ENCODE measurements around the gene ARID1B. TPM values are rescaled to one million over a fixed set of nuclear protein-coding genes. Genes with fewer than 3 reads are reported as not detected.

ARID1B gene
- total RNA-seq, 1 experiment from 2014 or later: 60.3 TPM

DNA sequence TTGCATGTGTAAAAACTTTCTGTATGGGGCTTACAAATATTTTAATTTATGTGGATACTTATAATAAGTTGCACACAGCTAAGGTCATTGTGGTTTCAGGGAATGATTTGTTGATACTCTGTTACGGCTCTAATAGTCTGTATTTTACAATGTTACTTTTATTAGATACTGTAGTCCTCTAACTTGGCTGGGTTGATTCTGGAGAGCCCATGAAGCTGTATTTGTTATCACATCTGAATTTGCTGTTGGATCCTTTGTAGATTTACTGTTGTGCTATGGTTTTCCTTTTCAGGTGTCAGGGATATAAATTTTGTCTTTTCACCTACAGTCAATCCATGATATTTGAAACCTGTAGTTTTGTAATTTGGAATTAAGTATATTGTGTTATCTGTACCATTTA is 161.0 kb downstream of the ARID1B start:
- DNase-seq (ENCODE audit: low spot score): no peak
- ATAC-seq: no peak
- peaks cover 5% of the 10 kb centered on the region; the same call in 1 of the 2 replicates for H3K36me3 Mint-ChIP-seq
- TF ChIP-seq SMAD3 (CRISPR knock-in tag; IDR thresholded peaks at IDR 0.05; ENCODE audit: borderline replicate concordance): no peak
- no peak for TF ChIP-seq ZNF263 (CRISPR knock-in tag; IDR thresholded peaks at IDR 0.05; ENCODE audit: low read depth)
- TF ChIP-seq ZNF396 (CRISPR knock-in tag; IDR thresholded peaks at IDR 0.05; ENCODE audit: borderline replicate concordance): no peak
- TF ChIP-seq ZBTB21 (CRISPR knock-in tag; IDR thresholded peaks at IDR 0.05; ENCODE audit: borderline replicate concordance): no peak
- TF ChIP-seq PRRX2 (CRISPR knock-in tag; IDR thresholded peaks at IDR 0.05): no peak
- TF ChIP-seq, protein P1, sequence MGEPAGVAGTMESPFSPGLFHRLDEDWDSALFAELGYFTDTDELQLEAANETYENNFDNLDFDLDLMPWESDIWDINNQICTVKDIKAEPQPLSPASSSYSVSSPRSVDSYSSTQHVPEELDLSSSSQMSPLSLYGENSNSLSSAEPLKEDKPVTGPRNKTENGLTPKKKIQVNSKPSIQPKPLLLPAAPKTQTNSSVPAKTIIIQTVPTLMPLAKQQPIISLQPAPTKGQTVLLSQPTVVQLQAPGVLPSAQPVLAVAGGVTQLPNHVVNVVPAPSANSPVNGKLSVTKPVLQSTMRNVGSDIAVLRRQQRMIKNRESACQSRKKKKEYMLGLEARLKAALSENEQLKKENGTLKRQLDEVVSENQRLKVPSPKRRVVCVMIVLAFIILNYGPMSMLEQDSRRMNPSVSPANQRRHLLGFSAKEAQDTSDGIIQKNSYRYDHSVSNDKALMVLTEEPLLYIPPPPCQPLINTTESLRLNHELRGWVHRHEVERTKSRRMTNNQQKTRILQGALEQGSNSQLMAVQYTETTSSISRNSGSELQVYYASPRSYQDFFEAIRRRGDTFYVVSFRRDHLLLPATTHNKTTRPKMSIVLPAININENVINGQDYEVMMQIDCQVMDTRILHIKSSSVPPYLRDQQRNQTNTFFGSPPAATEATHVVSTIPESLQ (CRISPR knock-in tag; IDR thresholded peaks at IDR 0.05): no peak
- no peak for TF ChIP-seq NFE2L1 (CRISPR knock-in tag; IDR thresholded peaks at IDR 0.05)
- no peak for TF ChIP-seq GTF2I (CRISPR knock-in tag; conservative IDR thresholded peaks at IDR 0.05)
- TF ChIP-seq, protein P2, sequence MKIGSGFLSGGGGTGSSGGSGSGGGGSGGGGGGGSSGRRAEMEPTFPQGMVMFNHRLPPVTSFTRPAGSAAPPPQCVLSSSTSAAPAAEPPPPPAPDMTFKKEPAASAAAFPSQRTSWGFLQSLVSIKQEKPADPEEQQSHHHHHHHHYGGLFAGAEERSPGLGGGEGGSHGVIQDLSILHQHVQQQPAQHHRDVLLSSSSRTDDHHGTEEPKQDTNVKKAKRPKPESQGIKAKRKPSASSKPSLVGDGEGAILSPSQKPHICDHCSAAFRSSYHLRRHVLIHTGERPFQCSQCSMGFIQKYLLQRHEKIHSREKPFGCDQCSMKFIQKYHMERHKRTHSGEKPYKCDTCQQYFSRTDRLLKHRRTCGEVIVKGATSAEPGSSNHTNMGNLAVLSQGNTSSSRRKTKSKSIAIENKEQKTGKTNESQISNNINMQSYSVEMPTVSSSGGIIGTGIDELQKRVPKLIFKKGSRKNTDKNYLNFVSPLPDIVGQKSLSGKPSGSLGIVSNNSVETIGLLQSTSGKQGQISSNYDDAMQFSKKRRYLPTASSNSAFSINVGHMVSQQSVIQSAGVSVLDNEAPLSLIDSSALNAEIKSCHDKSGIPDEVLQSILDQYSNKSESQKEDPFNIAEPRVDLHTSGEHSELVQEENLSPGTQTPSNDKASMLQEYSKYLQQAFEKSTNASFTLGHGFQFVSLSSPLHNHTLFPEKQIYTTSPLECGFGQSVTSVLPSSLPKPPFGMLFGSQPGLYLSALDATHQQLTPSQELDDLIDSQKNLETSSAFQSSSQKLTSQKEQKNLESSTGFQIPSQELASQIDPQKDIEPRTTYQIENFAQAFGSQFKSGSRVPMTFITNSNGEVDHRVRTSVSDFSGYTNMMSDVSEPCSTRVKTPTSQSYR (CRISPR knock-in tag; IDR thresholded peaks at IDR 0.05): no peak
- TF ChIP-seq ZBTB43 (CRISPR knock-in tag; IDR thresholded peaks at IDR 0.05): no peak
- no peak for TF ChIP-seq JAZF1 (CRISPR knock-in tag; IDR thresholded peaks at IDR 0.05)
- TF ChIP-seq TP53 (CRISPR knock-in tag; IDR thresholded peaks at IDR 0.05): no peak
- no peak for TF ChIP-seq FOXJ3 (CRISPR knock-in tag; IDR thresholded peaks at IDR 0.05; ENCODE audit: borderline replicate concordance)
- no peak for TF ChIP-seq HMGA2 (CRISPR knock-in tag; IDR thresholded peaks at IDR 0.05)
- no peak for TF ChIP-seq CREB1 (CRISPR knock-in tag; IDR thresholded peaks at IDR 0.05)
- no peak for TF ChIP-seq IRF2 (CRISPR knock-in tag; IDR thresholded peaks at IDR 0.05; ENCODE audit: borderline replicate concordance, low read depth)
- TF ChIP-seq USF1 (CRISPR knock-in tag; IDR thresholded peaks at IDR 0.05): no peak
- TF ChIP-seq, protein P3, sequence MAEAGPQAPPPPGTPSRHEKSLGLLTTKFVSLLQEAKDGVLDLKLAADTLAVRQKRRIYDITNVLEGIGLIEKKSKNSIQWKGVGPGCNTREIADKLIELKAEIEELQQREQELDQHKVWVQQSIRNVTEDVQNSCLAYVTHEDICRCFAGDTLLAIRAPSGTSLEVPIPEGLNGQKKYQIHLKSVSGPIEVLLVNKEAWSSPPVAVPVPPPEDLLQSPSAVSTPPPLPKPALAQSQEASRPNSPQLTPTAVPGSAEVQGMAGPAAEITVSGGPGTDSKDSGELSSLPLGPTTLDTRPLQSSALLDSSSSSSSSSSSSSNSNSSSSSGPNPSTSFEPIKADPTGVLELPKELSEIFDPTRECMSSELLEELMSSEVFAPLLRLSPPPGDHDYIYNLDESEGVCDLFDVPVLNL (CRISPR knock-in tag; IDR thresholded peaks at IDR 0.05; ENCODE audit: borderline replicate concordance, low read depth): no peak
- CTCF ChIA-PET: interaction anchor here (1.2 kb wide), 1 partner anchor 39 kb away, joined by 3 read pairs; no protein-coding TSS in a partner anchor
- no peaks in the 10 kb centered on the region for H3K27me3 Mint-ChIP-seq (ENCODE audit: low read depth)
- H3K4me1 Mint-ChIP-seq: peaks cover 67% of the 10 kb centered on the region
- H3K9me3 Mint-ChIP-seq: no peaks in the 10 kb centered on the region
- POLR2A ChIA-PET: no interaction called here
- H3K4me3 Mint-ChIP-seq: no peak overlapping the region
- H3K27ac Mint-ChIP-seq: no peak overlapping the region

DNA sequence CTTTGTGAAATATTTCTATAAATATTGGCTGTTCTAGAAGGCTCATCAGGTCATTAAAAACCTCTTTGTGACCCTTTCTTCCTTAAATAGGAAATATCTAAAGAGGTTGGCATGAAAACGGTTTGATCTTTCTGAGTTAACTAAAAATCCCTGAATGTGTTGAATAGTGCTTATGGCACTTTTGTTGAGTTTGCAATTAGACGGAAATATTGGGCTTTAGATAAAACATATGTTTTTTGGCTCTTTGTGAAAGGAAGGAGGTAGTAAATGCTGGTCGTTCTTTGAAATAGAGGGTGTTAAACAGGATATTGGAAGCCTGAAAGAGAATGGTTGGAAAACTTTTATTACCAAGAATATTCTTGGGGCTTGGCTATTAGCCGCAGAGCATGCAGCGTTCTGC is 163.0 kb downstream of the ARID1B start:
- TF ChIP-seq TCF7 (CRISPR knock-in tag; IDR thresholded peaks at IDR 0.05; ENCODE audit: low read depth) (no peak), ATF3 (CRISPR knock-in tag; conservative IDR thresholded peaks at IDR 0.05) (no peak), FOXJ3 (CRISPR knock-in tag; IDR thresholded peaks at IDR 0.05; ENCODE audit: borderline replicate concordance) (no peak), RELA (CRISPR knock-in tag; IDR thresholded peaks at IDR 0.05; ENCODE audit: borderline replicate concordance) (no peak)
- Mint-ChIP-seq H3K27ac (no peak overlapping the region), H3K4me1 (peaks cover 71% of the 10 kb centered on the region), H3K4me3 (no peak overlapping the region), H3K9me3 (no peaks in the 10 kb centered on the region), H3K27me3 (ENCODE audit: low read depth) (no peaks in the 10 kb centered on the region), H3K36me3 (peaks cover 5% of the 10 kb centered on the region; the same call in 1 of the 2 replicates)
- ChIA-PET POLR2A (no interaction called here), CTCF (no interaction called here)
- ATAC-seq (no peak), DNase-seq (ENCODE audit: low spot score) (no peak)
